ENCODE results near the gene DTNA. TPM values are rescaled to one million over a fixed set of nuclear protein-coding genes. Genes with fewer than 3 reads are reported as not detected.
A peak's percentile ranks its signal among the peaks of the same experiment; 100 is the strongest.

The DTNA gene
- total RNA-seq, 2 experiments from 2014 or later, result not detected

- ATAC-seq (peak; percentile 30), DNase-seq (no peak)
- CTCF ChIA-PET, result interaction anchor here (0.7 to 4.1 kb wide), 6 partner anchors 10 to 665 kb away, joined by 3 to 36 read pairs (median 8); no protein-coding TSS in a partner anchor
- Mint-ChIP-seq H3K4me1 (peaks cover 3% of the 10 kb centered on the region), H3K9me3 (ENCODE audit: low read depth) (no peaks in the 10 kb centered on the region), H3K27ac (no peak overlapping the region), H3K4me3 (no peak overlapping the region), H3K27me3 (peaks cover 11% of the 10 kb centered on the region), H3K36me3 (no peaks in the 10 kb centered on the region)
Measured at GRCh38 chr18:34787931-34788532, 77.9 kb downstream of the DTNA start.

- Mint-ChIP-seq H3K27me3 (peaks cover 11% of the 10 kb centered on the region), H3K9me3 (ENCODE audit: low read depth) (no peaks in the 10 kb centered on the region), H3K36me3 (no peaks in the 10 kb centered on the region), H3K4me1 (no peaks in the 10 kb centered on the region), H3K4me3 (no peak overlapping the region), H3K27ac (no peak overlapping the region)
- no peak for ATAC-seq
- CTCF ChIA-PET, result interaction anchor here (1.2 to 4.1 kb wide), 2 partner anchors 46 to 129 kb away, joined by 3 to 36 read pairs; no protein-coding TSS in a partner anchor
- no peak for DNase-seq
Measured at GRCh38 chr18:34789768-34790344, 79.8 kb downstream of the DTNA start.

- Mint-ChIP-seq H3K4me3 (no peak overlapping the region), H3K9me3 (ENCODE audit: low read depth) (no peaks in the 10 kb centered on the region), H3K36me3 (no peaks in the 10 kb centered on the region), H3K27me3 (peaks cover 6% of the 10 kb centered on the region), H3K27ac (no peak overlapping the region), H3K4me1 (no peaks in the 10 kb centered on the region)
- ATAC-seq, result no peak
- CTCF ChIA-PET, result no interaction called here
- no peak for DNase-seq
Measured at GRCh38 chr18:34794348-34794747, 84.2 kb downstream of the DTNA start.

- CTCF ChIA-PET, result no interaction called here
- ATAC-seq, result no peak
- no peak overlapping the region for H3K27ac Mint-ChIP-seq
Measured at GRCh38 chr18:34795070-34795732, 85.1 kb downstream of the DTNA start.

GRCh38 chr18:34796035-34796657, 86.0 kb downstream of the DTNA start:
- H3K36me3 Mint-ChIP-seq, result no peaks in the 10 kb centered on the region
- no peak for ATAC-seq

More at GRCh38 chr18:34795070-34795732, 85.1 kb downstream of the DTNA start:
- no peaks in the 10 kb centered on the region for H3K36me3 Mint-ChIP-seq
- no peaks in the 10 kb centered on the region for H3K9me3 Mint-ChIP-seq (ENCODE audit: low read depth)
- no peak overlapping the region for H3K4me3 Mint-ChIP-seq
- no peaks in the 10 kb centered on the region for H3K4me1 Mint-ChIP-seq
- no peak for DNase-seq
- H3K27me3 Mint-ChIP-seq, result peaks cover 3% of the 10 kb centered on the region

GRCh38 chr18:34799291-34799690, 89.2 kb downstream of the DTNA start:
- Mint-ChIP-seq H3K36me3 (no peaks in the 10 kb centered on the region), H3K4me3 (no peak overlapping the region), H3K27ac (no peak overlapping the region), H3K27me3 (peaks cover 15% of the 10 kb centered on the region), H3K9me3 (ENCODE audit: low read depth) (no peaks in the 10 kb centered on the region), H3K4me1 (no peaks in the 10 kb centered on the region)
- CTCF ChIA-PET, result no interaction called here
- no peak for ATAC-seq
- no peak for DNase-seq

More at GRCh38 chr18:34796035-34796657, 86.0 kb downstream of the DTNA start:
- H3K27ac Mint-ChIP-seq, result no peak overlapping the region
- H3K9me3 Mint-ChIP-seq (ENCODE audit: low read depth), result no peaks in the 10 kb centered on the region
- no peak overlapping the region for H3K4me3 Mint-ChIP-seq
- DNase-seq, result no peak
- CTCF ChIA-PET, result no interaction called here
- peaks cover 6% of the 10 kb centered on the region for H3K27me3 Mint-ChIP-seq
- no peaks in the 10 kb centered on the region for H3K4me1 Mint-ChIP-seq

GRCh38 chr18:34800381-34800780, 90.3 kb downstream of the DTNA start:
- H3K4me3 Mint-ChIP-seq, result no peak overlapping the region
- peaks cover 16% of the 10 kb centered on the region for H3K27me3 Mint-ChIP-seq
- H3K4me1 Mint-ChIP-seq, result no peaks in the 10 kb centered on the region
- CTCF ChIA-PET, result no interaction called here
- no peak overlapping the region for H3K27ac Mint-ChIP-seq
- DNase-seq (no peak), ATAC-seq (no peak)
- no peaks in the 10 kb centered on the region for H3K36me3 Mint-ChIP-seq
- H3K9me3 Mint-ChIP-seq (ENCODE audit: low read depth), result no peaks in the 10 kb centered on the region

GRCh38 chr18:34801774-34802173, 91.7 kb downstream of the DTNA start:
- H3K36me3 Mint-ChIP-seq, result no peaks in the 10 kb centered on the region
- CTCF ChIA-PET, result interaction anchor here (1.7 kb wide), 1 partner anchor 14 kb away, joined by 4 read pairs; no protein-coding TSS in a partner anchor
- no peak overlapping the region for H3K4me3 Mint-ChIP-seq
- ATAC-seq (no peak), DNase-seq (no peak)
- H3K27me3 Mint-ChIP-seq, result peaks cover 16% of the 10 kb centered on the region
- H3K4me1 Mint-ChIP-seq, result peaks cover 4% of the 10 kb centered on the region
- H3K27ac Mint-ChIP-seq, result no peak overlapping the region
- no peaks in the 10 kb centered on the region for H3K9me3 Mint-ChIP-seq (ENCODE audit: low read depth)

GRCh38 chr18:34802959-34803358, 92.9 kb downstream of the DTNA start:
- ATAC-seq (no peak), DNase-seq (no peak)
- peaks cover 14% of the 10 kb centered on the region for H3K27me3 Mint-ChIP-seq
- no peak overlapping the region for H3K4me3 Mint-ChIP-seq
- CTCF ChIA-PET, result interaction anchor here (1.7 kb wide), 1 partner anchor 15 kb away, joined by 4 read pairs; no protein-coding TSS in a partner anchor
- no peak overlapping the region for H3K27ac Mint-ChIP-seq
- no peaks in the 10 kb centered on the region for H3K9me3 Mint-ChIP-seq (ENCODE audit: low read depth)
- peaks cover 4% of the 10 kb centered on the region for H3K4me1 Mint-ChIP-seq
- H3K36me3 Mint-ChIP-seq, result no peaks in the 10 kb centered on the region

GRCh38 chr18:34803877-34804400, 93.8 kb downstream of the DTNA start:
- Mint-ChIP-seq H3K4me1 (peaks cover 4% of the 10 kb centered on the region), H3K27me3 (peaks cover 14% of the 10 kb centered on the region), H3K4me3 (no peak overlapping the region), H3K36me3 (no peaks in the 10 kb centered on the region), H3K9me3 (ENCODE audit: low read depth) (no peaks in the 10 kb centered on the region), H3K27ac (no peak overlapping the region)
- CTCF ChIA-PET, result no interaction called here
- ATAC-seq (no peak), DNase-seq (no peak)

- Mint-ChIP-seq H3K27ac (no peak overlapping the region), H3K4me1 (peaks cover 4% of the 10 kb centered on the region), H3K36me3 (no peaks in the 10 kb centered on the region), H3K9me3 (ENCODE audit: low read depth) (no peaks in the 10 kb centered on the region), H3K4me3 (no peak overlapping the region), H3K27me3 (peaks cover 14% of the 10 kb centered on the region)
- CTCF ChIA-PET, result interaction anchor here (0.9 kb wide), 1 partner anchor 144 kb away, joined by 3 read pairs; no protein-coding TSS in a partner anchor
- DNase-seq, result no peak
- no peak for ATAC-seq
Measured at GRCh38 chr18:34805103-34805877, 95.2 kb downstream of the DTNA start.

GRCh38 chr18:34805878-34806351, 95.8 kb downstream of the DTNA start:
- Mint-ChIP-seq H3K4me1 (peaks cover 4% of the 10 kb centered on the region), H3K27ac (no peak overlapping the region), H3K36me3 (no peaks in the 10 kb centered on the region), H3K4me3 (no peak overlapping the region), H3K9me3 (ENCODE audit: low read depth) (no peaks in the 10 kb centered on the region), H3K27me3 (peaks cover 13% of the 10 kb centered on the region)
- DNase-seq (no peak), ATAC-seq (no peak)
- CTCF ChIA-PET, result no interaction called here

- peaks cover 10% of the 10 kb centered on the region for H3K27me3 Mint-ChIP-seq
- ATAC-seq, result no peak
- DNase-seq, result no peak
- H3K4me1 Mint-ChIP-seq, result peaks cover 4% of the 10 kb centered on the region
- CTCF ChIA-PET, result no interaction called here
- H3K4me3 Mint-ChIP-seq, result no peak overlapping the region
- no peak overlapping the region for H3K27ac Mint-ChIP-seq
- no peaks in the 10 kb centered on the region for H3K36me3 Mint-ChIP-seq
- H3K9me3 Mint-ChIP-seq (ENCODE audit: low read depth), result no peaks in the 10 kb centered on the region
Measured at GRCh38 chr18:34806527-34806926, 96.4 kb downstream of the DTNA start.
